ENCODE data around the gene SDHAF1.

SDHAF1 gene

DNA sequence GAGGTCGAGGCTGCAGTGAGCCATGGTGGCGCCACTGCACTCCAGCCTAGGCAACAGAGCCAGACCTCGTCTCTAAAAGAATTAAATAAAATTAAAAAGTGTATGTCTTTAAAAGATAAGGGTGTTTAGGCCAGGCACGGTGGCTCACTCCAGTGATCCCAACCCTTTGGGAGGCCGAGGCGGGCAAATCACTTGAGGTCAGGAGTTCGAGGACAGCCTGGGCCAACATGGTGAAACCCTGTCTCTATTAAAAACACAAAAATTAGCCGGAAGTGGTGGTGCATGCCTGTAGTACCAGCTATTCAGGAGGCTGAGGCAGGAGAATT is 7.5 kb upstream of the SDHAF1 start:
- DNase-seq, result no peak

GRCh38 chr19:35988824-35989223 is 6.2 kb upstream of the SDHAF1 start:
- no peak for DNase-seq

GRCh38 chr19:35990156-35990555 is 4.8 kb upstream of the SDHAF1 start:
- no peak for DNase-seq

DNA sequence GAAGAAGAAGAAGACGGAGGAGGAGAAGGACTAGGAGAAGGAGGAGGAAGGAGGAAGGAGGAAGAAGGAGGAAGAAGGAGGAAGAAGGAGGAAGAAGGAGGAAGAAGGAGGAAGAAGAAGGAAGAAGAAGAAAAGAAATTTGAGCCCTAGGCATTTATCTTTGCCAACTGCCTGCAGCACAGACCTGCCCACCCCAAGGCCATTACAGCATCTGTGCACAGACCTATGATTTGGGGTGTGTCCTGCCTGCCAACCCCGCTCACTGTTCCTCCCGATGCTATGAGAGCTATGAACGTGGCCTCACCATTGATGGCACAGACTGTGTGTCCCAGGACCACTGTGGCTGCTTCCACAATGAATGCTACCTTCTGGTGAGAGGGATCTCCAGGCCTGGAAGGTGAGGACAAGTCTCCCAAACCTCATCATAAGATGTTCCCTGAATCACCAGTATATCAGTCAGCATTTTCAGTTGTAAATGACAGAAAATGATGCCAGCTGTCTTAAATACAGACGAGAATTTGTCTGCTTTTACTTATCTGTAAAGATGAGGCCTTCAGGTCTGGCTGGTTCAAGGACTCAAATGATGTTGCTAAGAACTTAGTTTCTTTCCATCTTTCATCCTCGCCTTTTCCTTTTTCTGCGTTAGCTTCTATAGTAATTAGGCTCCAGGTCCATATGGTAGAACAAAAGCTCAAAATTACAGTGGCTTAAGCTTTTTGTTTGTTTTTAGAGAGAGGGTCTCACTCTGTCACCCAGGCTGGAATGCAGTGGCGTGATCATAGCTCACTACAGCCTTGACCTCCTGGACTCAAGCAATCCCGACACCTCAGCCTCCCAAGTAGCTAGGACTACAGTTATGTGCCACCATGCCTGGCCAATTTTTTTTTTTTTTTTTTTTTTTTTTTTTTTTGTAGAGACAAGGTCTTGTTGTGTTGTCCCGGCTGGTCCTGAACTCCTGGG is 3.9 kb upstream of the SDHAF1 start:
- no peak for DNase-seq

- no peak for DNase-seq
These were observed 3.1 kb upstream of the SDHAF1 start for GRCh38 chr19:35991731-35992450.

DNA sequence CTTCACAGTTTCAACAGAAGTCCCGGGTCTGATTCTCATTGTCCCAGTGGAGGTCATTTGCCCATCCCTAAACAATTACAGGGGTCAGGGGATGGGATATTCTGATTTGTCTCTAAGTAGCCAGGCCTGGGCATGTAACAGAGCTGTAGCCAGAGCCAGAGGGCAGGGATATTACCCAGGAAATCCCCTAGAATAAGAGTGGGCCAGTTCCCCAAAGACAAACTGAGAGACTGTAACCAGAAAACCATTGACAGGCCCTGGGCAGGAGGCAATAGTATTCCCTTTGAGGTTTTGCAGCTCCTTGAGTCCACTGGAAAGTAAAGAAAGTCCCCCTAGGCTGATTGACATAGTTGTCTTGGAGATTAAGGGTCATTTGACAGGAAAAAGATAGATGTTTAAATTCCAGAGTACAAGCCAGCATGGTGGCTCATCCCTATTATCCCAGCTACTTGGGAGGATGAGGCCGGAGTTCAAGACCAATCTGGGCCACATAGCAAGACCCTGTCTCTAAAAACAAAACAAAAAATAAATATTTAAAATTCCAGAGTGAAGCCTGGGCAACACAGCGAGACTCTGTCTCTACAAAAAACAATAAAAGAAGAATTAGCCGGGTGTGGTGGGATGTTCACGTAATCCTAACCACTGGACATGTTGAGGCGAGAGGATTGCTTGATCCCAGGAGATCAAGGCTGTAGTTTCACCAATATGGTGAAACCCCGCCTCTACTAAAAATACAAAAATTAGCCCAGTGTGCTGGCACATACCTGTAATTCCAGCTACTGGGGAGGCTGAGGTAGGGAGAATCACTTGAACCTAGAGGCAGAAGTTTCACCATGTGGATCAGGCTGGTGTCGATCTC is 1.9 kb upstream of the SDHAF1 start:
- DNase-seq, result no peak

- no peak for DNase-seq
These were observed 927 bp upstream of the SDHAF1 start for GRCh38 chr19:35993923-35994598.

- no peak for DNase-seq
These were observed 1.8 kb downstream of the SDHAF1 start for GRCh38 chr19:35996777-35997176.

- DNase-seq, result no peak
These were observed 6.6 kb downstream of the SDHAF1 start for GRCh38 chr19:36001605-36002004.

- DNase-seq, result no peak
These were observed 8.3 kb downstream of the SDHAF1 start for GRCh38 chr19:36003284-36003683.

- no peak for DNase-seq
These were observed 12.0 kb downstream of the SDHAF1 start for GRCh38 chr19:36006955-36007354.

- no peak for DNase-seq
These were observed 13.5 kb downstream of the SDHAF1 start, which contains the start of gene SYNE4 for GRCh38 chr19:36008336-36008978. TSS of gene SYNE4 (minus strand) at chr19:36008813. CDS start at chr19:36008681, 132 bp downstream.

GRCh38 chr19:36009220-36009619 is 14.2 kb downstream of the SDHAF1 start:
- DNase-seq, result peak; percentile 47

- no peak for DNase-seq
These were observed 14.8 kb downstream of the SDHAF1 start for GRCh38 chr19:36009633-36010379.

DNA sequence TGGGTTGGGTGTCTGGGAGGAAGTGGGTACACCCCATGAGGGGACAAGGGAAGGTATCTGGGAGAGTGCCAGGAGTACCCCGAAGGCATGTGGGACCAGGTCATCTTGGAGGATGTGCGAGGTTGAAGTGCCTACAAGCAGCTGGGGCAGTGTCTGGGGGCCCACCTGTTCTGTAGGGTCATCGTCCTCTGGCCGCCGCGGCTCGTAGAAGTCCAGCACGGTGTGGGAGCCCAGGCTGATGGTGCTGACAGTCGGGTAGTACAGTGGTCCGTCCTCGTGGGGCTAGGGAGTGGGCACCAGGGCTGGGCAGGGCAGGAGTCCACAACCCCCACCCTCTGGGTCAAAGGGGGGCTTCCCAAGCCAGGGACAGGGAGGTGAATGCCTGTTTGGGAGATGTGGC is 15.4 kb downstream of the SDHAF1 start:
- DNase-seq, result no peak

DNA sequence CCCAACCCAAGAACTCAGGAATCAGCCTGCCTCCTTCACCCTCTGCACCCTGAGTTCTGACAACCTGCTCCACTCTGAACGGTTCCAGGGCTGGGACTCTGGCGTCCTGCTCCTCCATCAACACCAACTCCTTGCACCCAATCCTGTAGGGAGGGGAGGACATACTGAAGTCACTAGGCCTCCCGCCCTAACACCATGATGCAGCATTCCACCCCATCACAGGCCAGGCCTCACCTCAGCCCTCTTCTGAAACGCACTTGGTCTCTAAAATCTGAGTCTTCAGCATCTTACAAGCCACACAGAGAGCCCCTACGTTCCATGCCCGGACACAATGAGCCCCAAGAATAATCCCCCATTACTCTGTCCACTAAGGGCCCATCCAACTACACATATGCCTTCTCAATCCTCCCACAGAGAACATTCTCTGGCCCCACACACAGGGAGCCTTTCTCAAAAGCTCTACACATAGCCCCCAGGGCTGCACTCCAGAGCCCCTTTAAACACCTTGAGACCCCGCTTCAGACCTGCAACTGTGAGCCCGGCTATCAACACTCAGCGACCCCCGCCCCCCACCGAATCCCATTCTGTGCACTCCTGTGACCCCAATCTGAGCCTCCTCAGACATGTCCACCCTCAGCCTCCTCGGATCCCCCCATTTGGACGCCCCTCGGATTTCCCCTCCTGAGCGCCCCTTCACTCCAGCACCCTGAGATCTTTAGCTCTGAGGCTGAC is 18.5 kb downstream of the SDHAF1 start:
- DNase-seq, result no peak

DNA sequence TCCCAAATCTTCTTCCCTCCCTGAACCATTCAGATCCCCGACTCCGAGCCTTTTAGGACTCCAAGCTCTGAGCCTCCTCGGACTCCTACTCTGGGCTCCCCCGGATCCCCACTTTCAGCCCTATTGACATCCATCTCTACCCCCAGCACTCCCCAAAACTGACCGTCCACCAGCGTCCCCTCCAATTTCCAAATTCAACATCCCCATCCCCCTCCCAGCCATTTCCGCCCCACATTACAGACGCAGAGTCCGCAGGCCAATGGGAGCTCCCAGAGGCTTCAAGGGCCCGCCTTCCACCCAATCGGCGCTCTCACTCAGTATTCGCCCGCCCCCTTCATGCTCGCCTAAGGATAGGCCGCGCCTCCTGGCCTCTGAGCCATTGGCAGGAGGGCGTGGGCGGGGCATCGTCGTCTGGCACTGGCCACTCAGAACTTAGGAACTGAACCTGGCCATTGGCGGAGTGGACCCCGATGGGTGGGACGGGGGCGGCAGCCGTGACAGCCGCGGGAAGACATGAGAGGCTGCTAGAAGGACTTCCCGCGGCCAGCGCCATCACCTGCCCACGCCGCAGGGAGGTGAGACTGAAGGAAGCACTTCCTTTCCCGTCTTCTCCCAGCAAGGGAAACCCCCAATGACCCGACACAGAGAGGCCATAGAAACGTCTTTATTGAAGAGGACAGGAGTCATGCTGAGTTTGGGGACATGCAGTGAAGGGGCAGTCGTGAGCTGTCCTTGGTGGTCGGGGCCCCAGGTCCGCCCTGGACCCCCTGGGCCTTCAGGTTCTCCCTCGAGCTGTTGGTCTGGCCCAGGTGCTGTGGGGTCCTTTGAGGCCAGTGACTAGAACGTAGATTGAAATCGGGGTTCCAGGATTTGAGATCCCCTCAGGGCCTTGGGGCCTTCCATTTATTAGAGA is 19.3 kb downstream of the SDHAF1 start, which contains the start of gene ALKBH6:
TSS of gene ALKBH6 (minus strand) at position 202 of the 913 bp plus-strand sequence. CDS start 816 bp downstream, outside the sequence.
- peak; percentile 99 for DNase-seq

GRCh38 chr19:36019061-36019670 is 24.2 kb downstream of the SDHAF1 start:
- DNase-seq, result no peak

- no peak for DNase-seq
These were observed 28.4 kb downstream of the SDHAF1 start for GRCh38 chr19:36023432-36023831.

All from HCEC 1CT (cell line).